ENCODE measurements around the gene ZNF682.
"Not testable (repeated sequence)": the region's sequence is repeated elsewhere in the genome, so short reads cannot be mapped to it uniquely, and the experiment has no call there.

- not testable (repeated sequence) for TF ChIP-seq ERF, ZBTB7A (CRISPR knock-in tag; IDR thresholded peaks at IDR 0.05)
- TF ChIP-seq, protein P1, sequence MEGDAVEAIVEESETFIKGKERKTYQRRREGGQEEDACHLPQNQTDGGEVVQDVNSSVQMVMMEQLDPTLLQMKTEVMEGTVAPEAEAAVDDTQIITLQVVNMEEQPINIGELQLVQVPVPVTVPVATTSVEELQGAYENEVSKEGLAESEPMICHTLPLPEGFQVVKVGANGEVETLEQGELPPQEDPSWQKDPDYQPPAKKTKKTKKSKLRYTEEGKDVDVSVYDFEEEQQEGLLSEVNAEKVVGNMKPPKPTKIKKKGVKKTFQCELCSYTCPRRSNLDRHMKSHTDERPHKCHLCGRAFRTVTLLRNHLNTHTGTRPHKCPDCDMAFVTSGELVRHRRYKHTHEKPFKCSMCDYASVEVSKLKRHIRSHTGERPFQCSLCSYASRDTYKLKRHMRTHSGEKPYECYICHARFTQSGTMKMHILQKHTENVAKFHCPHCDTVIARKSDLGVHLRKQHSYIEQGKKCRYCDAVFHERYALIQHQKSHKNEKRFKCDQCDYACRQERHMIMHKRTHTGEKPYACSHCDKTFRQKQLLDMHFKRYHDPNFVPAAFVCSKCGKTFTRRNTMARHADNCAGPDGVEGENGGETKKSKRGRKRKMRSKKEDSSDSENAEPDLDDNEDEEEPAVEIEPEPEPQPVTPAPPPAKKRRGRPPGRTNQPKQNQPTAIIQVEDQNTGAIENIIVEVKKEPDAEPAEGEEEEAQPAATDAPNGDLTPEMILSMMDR (CRISPR knock-in tag; IDR thresholded peaks at IDR 0.05) = not testable (repeated sequence)
These were observed 43.6 kb upstream of the ZNF682 start for GRCh38 chr19:20082876-20083275.

Measured in HepG2 (cell line).